Regular cardiac myocyte (primary cell): Measurements from ENCODE around the gene IMPDH1. TPM values are rescaled to one million over a fixed set of nuclear protein-coding genes. Genes with fewer than 3 reads are reported as not detected.

Experiments
- total RNA-seq: library from RNA; depleted of rRNA; stranded (reverse); fragments of >200 nt; gene quantifications from 2 replicates; pipeline ENCODE4 v1.2.3, GENCODE V29; 2014

IMPDH1 gene
- 42.6 and 75.2 TPM in 2 replicates for total RNA-seq

DNA sequence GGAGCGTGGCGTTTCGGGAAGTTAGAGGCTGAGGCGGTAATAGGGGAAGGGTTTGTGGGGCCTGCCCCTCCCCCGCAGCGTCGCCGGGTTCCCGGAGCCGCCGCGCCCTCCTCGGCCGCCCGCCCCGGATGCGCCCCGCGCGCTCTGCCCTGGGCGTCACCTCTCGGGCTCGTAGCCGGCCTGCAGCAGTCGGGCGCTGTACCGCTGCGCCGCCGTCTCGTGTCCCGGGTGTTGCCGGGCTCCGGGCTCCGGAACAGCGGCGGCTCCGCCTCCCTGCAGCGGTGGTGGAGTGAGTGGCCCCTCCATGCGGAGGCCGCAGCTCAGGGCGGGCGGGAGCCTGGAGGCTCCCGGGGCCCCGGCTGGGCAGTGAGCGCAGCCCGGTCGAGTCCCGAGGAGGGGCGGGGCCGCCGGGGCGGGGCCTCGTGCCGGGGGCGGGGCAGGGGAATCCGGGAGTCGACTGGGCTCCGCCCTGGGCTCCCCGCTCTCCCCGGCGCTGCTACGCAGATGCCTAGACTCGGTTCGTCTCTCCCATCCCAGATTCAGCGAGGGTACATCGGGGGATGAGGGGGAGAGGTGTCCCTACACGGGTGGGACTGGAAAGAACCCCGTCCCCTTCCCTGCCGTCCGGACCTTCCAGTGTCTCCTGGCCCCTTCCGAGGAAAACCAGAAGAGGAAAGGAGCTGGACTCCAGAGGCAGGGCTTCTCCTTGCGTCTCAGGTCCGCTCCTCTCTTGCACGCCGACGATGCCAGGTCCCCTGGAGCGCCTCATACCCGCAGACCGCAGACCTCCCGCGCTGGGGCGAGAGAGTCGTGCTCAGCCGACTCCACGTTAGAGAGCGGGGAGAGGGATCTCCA, at the start of gene IMPDH1:
Gene IMPDH1, minus strand, starts transcription at position 387 of the 855 bp plus-strand sequence. Its CDS starts 81 bp downstream, at position 306.

GRCh38 chr7:128455543-128456254, 45.9 kb upstream of the IMPDH1 start, which contains the start of gene HILPDA:
Gene HILPDA (plus strand): TSS chr7:128455878. CDS start chr7:128457269, 1,391 bp downstream.

DNA sequence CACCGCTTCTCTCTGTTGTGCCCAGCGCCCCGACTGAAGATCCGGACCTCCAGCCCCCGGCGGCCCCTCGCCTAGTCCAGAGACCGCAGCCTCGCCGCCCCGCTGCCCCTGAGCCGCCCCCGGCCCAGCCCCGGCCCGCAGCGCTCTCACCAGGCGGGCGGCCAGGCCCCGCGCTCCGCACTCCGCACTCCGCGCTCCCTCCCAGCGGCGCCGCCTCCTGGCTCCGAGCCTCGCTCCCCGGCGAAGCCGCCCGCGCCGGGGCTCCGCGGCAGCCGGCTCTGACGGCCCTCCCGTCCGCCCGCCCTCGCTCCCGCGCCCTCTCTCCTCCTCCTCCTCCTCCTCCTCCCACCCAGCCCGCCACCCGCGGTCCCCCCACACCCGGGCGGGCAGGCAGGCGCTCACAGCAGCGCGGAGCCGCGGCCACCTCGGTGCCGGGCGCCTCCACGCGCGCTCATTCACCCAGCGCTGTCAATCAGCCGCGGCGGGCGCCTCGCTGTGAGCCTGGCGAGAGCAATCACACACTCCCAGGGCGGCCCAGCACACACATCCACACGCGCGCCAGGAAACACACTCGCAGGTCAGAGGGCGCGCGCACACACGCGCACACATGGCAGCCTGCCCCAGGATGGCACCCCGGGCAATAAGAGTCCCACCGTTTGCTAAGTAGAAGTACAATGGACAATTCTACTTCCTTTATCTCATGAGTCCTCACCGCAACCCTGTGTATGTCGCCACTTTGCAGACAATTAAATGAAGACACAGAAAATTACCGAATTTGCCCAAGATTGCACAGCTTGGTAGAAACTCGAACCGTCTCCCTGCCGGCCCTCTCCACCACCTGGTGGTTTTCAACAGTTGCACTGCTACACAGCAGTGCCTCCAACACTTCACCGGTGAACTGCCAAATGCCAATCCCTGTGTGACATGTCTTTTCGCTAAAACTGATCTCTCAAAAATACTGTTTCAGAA, 48.1 kb downstream of the IMPDH1 start, which contains the start of gene PRRT4:
Gene PRRT4, minus strand, starts transcription at position 280 of the 969 bp plus-strand sequence.

DNA sequence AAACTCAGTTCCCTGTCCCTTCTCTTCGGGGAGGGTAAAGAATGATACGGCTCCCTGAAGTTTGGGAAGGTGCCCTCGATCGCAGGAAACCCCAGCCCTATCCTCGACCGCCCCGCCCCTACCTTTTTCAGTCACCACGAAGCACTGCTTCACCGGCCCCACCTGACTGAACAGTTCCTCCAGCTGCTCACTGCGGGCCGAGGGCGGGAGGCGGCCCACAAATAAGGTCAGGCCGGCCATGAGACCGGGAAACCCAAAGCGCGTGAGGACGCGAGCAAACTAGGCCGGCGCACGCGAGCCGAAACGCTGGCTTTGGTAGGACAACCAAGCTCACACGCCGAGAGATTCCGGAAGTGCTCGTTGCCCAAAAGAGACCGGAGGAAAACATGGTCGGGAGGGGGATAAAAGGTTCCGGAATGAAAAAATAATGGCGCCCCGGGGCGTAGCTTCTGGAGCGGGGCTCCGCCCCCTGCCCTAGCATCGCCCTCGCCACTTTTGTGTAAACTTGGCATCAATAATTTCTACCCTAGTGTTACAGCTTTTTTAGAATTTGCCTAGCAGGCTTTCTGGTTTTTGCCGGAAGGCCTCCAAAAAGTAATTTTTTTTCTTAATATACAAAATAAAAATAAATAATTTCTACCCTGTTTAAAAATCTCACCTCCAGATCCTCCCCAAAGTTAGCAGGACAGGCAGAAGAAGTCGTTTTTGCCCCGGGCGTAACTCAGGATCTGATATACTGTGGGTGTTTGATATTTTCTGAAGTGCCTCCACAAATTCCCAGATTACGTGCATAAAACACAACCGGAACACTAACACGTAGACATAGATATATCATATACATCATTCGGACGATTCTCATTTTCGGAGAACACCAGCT, 66.0 kb downstream of the IMPDH1 start, which contains the start of gene RBM28:
Gene RBM28, minus strand, starts transcription at position 355 of the 877 bp plus-strand sequence. Its CDS starts 115 bp downstream, at position 240.

Other genes with a start within 250 kb of the IMPDH1 start
- 8.2 TPM in 1 of 2 replicates, not detected in the other for gene LEP, start 168.7 kb downstream of the IMPDH1 start, total RNA-seq
- 14.1 and 24.5 TPM in 2 replicates for gene RBM28, start 66.1 kb downstream of the IMPDH1 start, total RNA-seq
- gene PRRT4, start 48.3 kb downstream of the IMPDH1 start, total RNA-seq = under 0.01 TPM in 1 of 2 replicates, not detected in the other
- gene HILPDA, start 45.9 kb upstream of the IMPDH1 start, total RNA-seq = 24.9 and 224 TPM in 2 replicates
- gene METTL2B, start 66.8 kb upstream of the IMPDH1 start, total RNA-seq = 33.8 and 47.4 TPM in 2 replicates